ENCODE measurements around the gene FAM114A1. TPM values are rescaled to one million over a fixed set of nuclear protein-coding genes. Genes with fewer than 3 reads are reported as not detected.
A peak's percentile ranks its signal among the peaks of the same experiment; 100 is the strongest.
"Not testable (repeated sequence)": the region's sequence is repeated elsewhere in the genome, so short reads cannot be mapped to it uniquely, and the experiment has no call there.

The FAM114A1 gene
- total RNA-seq, 3 donors from 2014 or later (not counting 1 experiment from before 2014, with no cell fraction given), result 0.31 to 0.70 TPM; not detected in 1

DNA sequence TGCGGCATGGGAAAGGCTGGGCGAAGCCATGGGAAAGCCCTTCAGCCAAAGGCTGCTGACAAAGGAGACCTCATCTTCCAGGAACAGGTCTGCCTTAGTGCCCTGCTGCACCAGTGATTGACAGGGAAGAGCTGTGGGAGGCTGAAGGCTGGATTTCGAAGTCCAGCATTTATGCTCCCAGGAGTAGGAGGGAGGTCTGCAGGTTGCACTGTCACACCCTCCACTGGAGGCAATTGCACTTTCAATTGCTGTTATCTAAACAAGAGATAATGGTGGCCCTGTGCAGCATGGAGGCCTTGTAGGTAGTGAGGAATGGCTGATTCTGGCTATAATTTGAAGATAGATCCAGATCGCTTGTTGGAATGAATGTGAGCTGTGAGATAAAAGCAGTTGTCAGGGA lies 43.7 kb downstream of the FAM114A1 start:
- no peak for ATAC-seq
- Histone ChIP-seq H3K36me3 (ENCODE audit: control insufficient read depth, insufficient read depth, low read length) (no peaks in the 10 kb centered on the region), H3K27ac (ENCODE audit: low read length) (no peak overlapping the region), H3K27me3 (ENCODE audit: control insufficient read depth, insufficient read depth, low read length) (no peaks in the 10 kb centered on the region), H3K9me3 (ENCODE audit: control insufficient read depth, insufficient read depth, low read length) (no peaks in the 10 kb centered on the region), H3K4me3 (ENCODE audit: low read length) (no peak overlapping the region), H3K4me1 (ENCODE audit: control insufficient read depth, insufficient read depth, low read length) (no peaks in the 10 kb centered on the region)
- DNase-seq, result no peak
- TF ChIP-seq, protein P1, sequence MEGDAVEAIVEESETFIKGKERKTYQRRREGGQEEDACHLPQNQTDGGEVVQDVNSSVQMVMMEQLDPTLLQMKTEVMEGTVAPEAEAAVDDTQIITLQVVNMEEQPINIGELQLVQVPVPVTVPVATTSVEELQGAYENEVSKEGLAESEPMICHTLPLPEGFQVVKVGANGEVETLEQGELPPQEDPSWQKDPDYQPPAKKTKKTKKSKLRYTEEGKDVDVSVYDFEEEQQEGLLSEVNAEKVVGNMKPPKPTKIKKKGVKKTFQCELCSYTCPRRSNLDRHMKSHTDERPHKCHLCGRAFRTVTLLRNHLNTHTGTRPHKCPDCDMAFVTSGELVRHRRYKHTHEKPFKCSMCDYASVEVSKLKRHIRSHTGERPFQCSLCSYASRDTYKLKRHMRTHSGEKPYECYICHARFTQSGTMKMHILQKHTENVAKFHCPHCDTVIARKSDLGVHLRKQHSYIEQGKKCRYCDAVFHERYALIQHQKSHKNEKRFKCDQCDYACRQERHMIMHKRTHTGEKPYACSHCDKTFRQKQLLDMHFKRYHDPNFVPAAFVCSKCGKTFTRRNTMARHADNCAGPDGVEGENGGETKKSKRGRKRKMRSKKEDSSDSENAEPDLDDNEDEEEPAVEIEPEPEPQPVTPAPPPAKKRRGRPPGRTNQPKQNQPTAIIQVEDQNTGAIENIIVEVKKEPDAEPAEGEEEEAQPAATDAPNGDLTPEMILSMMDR (IDR thresholded peaks at IDR 0.05), result no peak
- Mint-ChIP-seq H3K9me3 (no peaks in the 10 kb centered on the region), H3K4me1 (peaks cover 6 to 8% of the 10 kb centered on the region in 2 donors), H3K4me3 (no peak overlapping the region), H3K36me3 (no peaks in the 10 kb centered on the region), H3K27me3 (ENCODE audit: low read depth in 2 of 2) (no peaks in the 10 kb centered on the region), H3K27ac (no peak overlapping the region)
- intact Hi-C loops (cut with micrococcal nuclease), result no loop called here
- 94% methylated on average over 4 of the region's 4 CpGs for WGBS (ENCODE audit: insufficient coverage)

DNA sequence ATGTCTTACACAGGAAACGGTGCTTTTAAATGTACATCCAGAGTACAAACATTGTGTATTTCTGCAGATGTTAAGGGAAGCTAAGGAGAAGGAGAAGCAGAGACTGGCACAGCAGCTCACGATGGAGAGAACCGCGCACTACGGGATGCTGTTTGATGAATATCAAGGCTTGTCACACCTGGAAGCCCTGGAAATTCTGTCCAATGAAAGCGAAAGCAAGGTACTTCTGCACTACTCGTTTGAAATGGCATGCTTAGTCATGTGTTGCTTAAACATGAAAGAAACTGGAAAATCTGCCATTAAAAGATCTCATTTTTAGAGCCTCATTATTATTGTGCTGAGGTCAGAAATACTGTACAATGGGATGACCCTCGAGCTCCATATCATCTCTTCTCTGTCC lies 47.2 kb downstream of the FAM114A1 start:
- no peaks in the 10 kb centered on the region for H3K36me3 Mint-ChIP-seq
- intact Hi-C loops (cut with micrococcal nuclease), result no loop called here
- Histone ChIP-seq H3K4me1 (ENCODE audit: control insufficient read depth, insufficient read depth, low read length) (no peaks in the 10 kb centered on the region), H3K36me3 (ENCODE audit: control insufficient read depth, insufficient read depth, low read length) (no peaks in the 10 kb centered on the region), H3K27ac (ENCODE audit: low read length) (no peak overlapping the region), H3K9me3 (ENCODE audit: control insufficient read depth, insufficient read depth, low read length) (no peaks in the 10 kb centered on the region), H3K4me3 (ENCODE audit: low read length) (no peak overlapping the region), H3K27me3 (ENCODE audit: control insufficient read depth, insufficient read depth, low read length) (no peaks in the 10 kb centered on the region)
- no peaks in the 10 kb centered on the region for H3K9me3 Mint-ChIP-seq
- 63% methylated on average over 8 of the region's 8 CpGs for WGBS (ENCODE audit: insufficient coverage)
- no peaks in the 10 kb centered on the region for H3K27me3 Mint-ChIP-seq (ENCODE audit: low read depth in 2 of 2)
- TF ChIP-seq, protein P1 (IDR thresholded peaks at IDR 0.05), result no peak
- no peak overlapping the region for H3K4me3 Mint-ChIP-seq
- DNase-seq (peak in 1 of 2 donors; percentile 11), ATAC-seq (no peak)
- no peak overlapping the region for H3K27ac Mint-ChIP-seq
- peaks cover 6 to 8% of the 10 kb centered on the region in 2 donors for H3K4me1 Mint-ChIP-seq

DNA sequence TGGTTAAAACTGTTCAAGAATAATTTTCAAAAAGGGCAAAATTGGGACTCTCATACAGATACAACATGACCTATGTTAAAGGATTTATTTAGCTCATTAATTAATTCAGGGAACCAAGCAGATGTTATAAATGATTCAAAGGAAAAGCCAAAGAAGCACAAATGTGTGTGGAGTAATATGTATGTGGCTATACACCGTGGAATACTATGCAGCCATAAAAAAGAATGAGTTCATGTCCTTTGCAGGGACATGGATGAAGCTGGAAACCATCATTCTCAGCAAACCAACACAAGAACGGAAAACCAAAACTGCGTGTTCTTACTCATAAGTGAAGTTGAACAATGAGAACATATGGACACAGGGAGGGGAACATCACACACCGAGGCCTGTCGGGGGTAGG lies 48.7 kb downstream of the FAM114A1 start:
- H3K27me3 Mint-ChIP-seq (ENCODE audit: low read depth in 2 of 2); H3K4me1 ChIP-seq (ENCODE audit: control insufficient read depth, insufficient read depth, low read length); H3K36me3 Mint-ChIP-seq; H3K27ac Mint-ChIP-seq; H3K4me3 ChIP-seq (ENCODE audit: low read length); DNase-seq; H3K9me3 ChIP-seq (ENCODE audit: control insufficient read depth, insufficient read depth, low read length); H3K4me1 Mint-ChIP-seq; H3K9me3 Mint-ChIP-seq; H3K27ac ChIP-seq (ENCODE audit: low read length); H3K4me3 Mint-ChIP-seq; ATAC-seq; intact Hi-C loops (cut with micrococcal nuclease); H3K27me3 ChIP-seq (ENCODE audit: control insufficient read depth, insufficient read depth, low read length); H3K36me3 ChIP-seq (ENCODE audit: control insufficient read depth, insufficient read depth, low read length): not testable (repeated sequence)
- WGBS (ENCODE audit: insufficient coverage), result 98% methylated on average over 5 of the region's 5 CpGs

DNA sequence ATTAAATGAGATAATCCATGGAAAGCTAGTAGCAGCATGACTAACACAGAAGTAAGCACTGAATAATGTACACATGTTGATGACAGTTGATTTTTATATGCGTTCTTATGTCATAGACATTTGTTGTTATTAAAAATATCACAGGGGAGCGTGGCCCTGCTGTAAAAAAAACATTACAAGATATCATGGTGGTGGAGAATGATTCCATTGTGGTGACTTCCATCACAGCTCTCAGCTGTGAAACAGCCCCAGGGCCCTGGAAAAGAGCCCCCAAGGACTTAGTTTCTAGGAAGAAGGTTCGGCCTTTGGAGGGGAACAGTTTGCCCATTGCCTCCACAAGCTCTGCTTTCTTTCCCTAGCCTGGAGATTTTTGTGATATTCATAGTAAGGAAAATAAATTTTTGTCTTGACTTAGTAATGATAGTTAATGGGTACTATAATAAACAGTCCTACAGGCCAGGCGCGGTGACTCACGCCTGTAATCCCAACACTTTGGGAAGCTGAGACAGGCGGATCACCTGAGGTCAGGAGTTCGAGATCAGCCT lies 49.9 kb downstream of the FAM114A1 start:
- intact Hi-C loops (cut with micrococcal nuclease), result no loop called here
- H3K27me3 ChIP-seq (ENCODE audit: control insufficient read depth, insufficient read depth, low read length), result no peaks in the 10 kb centered on the region
- Mint-ChIP-seq H3K27ac (no peak overlapping the region), H3K4me1 (peaks cover 6 to 8% of the 10 kb centered on the region in 2 donors), H3K27me3 (ENCODE audit: low read depth in 2 of 2) (no peaks in the 10 kb centered on the region), H3K9me3 (no peaks in the 10 kb centered on the region), H3K36me3 (no peaks in the 10 kb centered on the region), H3K4me3 (no peak overlapping the region)
- H3K27ac ChIP-seq (ENCODE audit: low read length), result no peak overlapping the region
- DNase-seq (no peak), ATAC-seq (no peak)
- no peak overlapping the region for H3K4me3 ChIP-seq (ENCODE audit: low read length)
- no peaks in the 10 kb centered on the region for H3K9me3 ChIP-seq (ENCODE audit: control insufficient read depth, insufficient read depth, low read length)
- WGBS (ENCODE audit: insufficient coverage), result 83% methylated on average over 8 of the region's 8 CpGs
- no peaks in the 10 kb centered on the region for H3K36me3 ChIP-seq (ENCODE audit: control insufficient read depth, insufficient read depth, low read length)
- TF ChIP-seq, protein P1 (IDR thresholded peaks at IDR 0.05), result no peak
- H3K4me1 ChIP-seq (ENCODE audit: control insufficient read depth, insufficient read depth, low read length), result no peaks in the 10 kb centered on the region

Measured in natural killer cell (primary cell).